GM18907 (cell line): ENCODE data around the gene TRAPPC2L.

Experiments used
- ATAC-seq: cut with Tn5 transposase; IDR thresholded peaks from one replicate; pipeline ENCODE4 v1.9.1; 2021; ENCODE audit warnings: mild to moderate bottlenecking, moderate library complexity; ENCODE audit not compliant: unreplicated experiment

TRAPPC2L gene

DNA sequence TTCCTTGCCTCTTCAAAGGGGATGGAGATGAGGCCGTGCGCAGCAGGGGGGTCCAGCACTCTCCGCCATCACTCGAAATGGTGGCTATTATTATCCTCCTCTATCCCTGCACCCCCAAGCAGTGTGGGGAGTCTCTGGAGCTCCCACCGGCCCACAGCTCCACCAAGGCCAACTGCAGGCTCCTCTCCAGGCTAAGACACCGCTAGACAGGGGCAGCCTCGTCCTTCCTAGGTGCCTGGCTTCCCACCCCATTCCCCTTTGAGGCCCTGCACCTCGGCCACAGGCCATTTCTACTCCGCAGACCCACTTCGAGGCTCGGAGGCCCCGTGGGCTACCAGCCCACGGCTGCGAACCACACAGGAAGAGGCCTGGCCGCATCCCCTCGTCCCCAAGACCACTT lies 49.1 kb downstream of the TRAPPC2L start:
- no peak for ATAC-seq

DNA sequence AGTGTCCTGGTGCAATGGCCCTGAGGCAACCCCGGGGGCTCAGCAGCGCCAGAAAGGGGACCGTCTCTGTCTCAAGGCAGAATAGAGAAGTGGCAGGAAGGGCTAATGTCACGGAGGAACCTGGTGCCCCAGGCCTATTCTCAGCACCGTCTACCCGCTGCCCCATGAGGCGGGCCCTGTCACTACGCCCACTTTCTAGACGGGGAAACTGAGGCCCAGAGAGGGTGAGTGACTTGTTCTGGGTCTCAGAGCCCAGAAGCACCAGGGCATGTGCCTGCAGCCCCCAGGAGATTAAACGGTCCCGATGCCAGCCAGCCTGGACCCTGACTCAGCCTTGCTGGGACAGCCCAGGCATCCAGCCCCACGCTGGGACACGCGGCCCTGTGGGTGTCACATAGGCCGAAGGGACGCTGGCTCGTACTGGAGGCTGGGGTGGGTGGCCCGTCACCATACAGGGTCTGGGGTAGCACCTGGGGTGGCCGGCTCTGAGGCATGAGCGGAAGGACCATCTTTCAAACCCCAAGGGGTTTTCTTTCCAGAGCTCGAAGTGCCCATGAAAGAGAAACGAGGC lies 49.7 kb downstream of the TRAPPC2L start:
- no peak for ATAC-seq

DNA sequence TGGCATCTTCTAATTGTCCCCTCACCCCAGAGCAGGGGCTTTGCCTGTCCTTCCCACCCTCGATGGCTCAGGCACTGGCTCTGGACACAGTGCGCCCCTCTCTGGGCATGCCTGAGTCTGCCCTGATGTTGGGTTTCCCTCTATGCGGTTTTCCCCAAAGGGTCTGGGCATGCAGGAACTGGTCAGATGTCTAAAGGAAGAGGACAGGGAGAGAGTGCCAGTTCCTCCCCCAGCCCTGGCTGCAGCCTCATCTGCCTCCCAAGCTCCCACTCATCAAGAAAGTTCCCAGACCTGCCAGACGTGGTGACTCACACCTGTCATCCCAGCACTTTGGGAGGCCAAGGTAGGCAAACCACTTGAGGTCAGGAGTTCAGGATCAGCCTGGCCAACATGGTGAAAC lies 50.8 kb downstream of the TRAPPC2L start:
- ATAC-seq = no peak

DNA sequence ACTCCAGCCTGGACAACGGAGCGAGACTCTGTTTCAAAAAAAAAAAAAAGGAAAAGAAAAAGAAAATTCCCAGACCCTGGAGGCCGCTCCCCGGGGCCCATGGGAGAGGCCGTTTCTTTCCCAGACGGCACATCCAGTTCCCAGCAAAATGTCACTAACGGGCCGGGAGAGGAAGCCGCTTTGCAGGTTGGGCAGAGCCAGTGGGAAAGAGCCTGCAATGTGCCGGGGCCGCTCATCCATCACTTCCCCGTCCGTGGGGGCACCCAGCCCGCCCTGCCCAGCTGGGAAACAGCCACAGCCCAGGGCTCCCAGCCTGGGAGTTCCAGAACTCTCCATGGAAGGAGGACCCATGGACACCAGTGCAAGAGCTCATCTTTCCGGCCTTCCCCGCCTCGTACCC lies 51.4 kb downstream of the TRAPPC2L start:
- no peak for ATAC-seq

DNA sequence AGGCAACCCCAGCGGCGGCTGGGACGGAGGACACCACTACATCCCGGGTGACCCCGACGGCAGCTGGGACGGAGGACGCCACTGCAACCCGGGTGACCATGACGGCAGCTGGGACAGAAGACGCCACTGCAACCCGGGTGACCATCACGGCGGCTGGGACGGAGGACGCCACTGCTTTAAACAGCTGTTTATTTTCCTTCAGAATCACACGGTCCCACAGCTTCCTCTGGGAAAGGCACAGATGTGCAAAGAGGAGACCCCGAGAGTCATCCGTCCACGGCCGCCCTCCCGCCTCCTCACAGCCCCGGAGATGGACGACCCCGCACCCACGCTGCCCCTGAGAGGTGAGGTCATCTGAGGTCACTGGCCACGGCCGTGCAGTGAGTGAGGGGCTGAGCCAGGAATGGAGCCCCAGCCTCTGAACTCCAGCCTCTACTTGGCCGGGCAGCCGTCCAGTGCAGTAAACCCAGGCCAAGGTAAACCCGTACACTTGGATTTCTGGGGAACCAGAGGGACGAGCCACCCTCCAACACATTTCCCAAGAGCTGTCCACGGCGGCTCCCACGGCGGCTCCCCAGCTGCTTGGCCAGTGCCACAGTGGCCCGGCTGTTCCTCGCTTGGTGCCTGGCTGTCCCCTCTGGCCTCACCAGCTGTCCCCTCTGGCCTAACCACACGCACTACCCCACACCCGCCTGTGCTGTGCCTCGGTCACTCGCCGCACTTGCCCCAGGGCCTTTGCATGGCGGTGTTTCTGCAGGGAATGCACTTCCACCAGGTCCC lies 52.7 kb downstream of the TRAPPC2L start:
- no peak for ATAC-seq

DNA sequence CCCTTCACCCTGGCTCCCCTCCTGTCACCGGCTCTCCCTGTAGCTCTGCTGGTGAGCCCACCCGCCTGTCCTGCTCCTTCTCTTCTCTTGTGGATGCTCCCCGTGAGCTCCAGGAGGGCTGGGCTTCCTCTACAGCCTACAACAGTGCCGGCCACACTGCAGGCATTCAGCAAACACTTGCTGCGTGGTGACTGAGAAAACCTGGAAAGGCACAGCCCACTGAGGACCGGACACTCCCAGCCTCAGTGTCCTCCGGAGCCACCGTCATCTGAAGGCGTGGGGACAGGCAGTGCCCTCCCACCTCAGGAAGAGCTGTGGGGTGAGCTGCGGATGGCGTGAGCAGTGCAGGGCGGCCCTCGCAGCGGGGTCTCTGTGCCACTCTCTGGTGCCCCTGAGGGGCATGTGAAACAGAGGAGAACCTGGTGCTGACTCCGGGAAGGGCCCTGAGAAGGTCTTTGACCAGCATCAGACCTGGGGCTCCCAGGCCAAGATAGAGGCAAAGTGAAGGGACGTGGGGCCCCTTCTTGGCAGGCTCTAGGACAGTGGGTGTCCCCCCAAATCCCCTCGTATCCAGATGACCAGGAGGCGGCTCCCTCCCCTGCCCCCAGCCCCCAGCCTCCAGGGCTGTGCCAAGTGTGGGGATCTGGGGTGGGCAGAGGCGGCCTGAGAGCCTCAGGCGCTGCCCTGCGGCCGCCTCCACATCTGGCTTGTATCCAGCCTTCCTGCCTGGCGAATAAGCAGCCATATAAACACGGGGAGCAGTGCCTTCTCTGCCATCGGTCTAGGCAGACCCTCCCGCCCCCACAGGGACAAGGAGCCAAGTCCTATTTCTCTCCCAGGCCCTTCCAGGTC lies 53.6 kb downstream of the TRAPPC2L start:
- ATAC-seq = no peak

DNA sequence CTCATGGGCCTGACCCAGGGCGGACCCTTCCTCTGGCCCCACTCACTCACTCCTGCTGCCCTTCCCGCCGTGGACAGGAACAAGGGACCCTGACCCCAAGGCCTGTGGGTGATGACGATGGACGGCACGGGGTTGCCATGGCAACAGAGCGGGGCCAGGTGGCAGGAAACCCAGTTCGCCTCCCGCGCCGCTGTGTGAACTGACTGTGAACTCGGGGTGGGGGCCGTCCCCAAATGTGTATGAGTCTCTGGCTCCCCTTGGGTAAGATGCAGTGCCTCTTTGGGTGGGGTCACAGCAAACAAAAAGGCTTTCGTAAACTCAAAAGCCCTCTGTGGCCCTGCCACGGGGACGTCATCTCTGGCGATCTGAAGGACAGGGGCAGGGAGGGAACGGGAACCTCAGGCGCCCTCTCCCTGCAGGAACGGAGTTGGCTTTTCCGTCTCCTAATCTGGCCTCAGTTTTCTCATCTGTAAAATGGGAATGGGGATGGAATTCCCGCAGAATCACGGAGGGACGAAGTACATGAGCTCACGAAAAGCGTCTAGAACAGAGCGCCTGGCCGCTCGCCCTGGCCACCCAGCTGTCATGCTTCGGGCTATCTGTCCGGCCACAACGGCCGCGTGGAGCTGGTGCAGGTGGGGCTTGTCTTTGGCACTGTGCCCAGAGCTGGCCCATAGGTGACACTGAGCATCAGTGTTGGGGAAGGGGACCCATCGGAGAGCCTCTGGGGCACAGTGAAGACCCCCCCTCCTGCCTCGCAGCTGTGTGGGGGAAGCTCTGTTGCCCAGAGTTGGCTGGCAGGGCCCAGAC lies 54.4 kb downstream of the TRAPPC2L start:
- no peak for ATAC-seq

DNA sequence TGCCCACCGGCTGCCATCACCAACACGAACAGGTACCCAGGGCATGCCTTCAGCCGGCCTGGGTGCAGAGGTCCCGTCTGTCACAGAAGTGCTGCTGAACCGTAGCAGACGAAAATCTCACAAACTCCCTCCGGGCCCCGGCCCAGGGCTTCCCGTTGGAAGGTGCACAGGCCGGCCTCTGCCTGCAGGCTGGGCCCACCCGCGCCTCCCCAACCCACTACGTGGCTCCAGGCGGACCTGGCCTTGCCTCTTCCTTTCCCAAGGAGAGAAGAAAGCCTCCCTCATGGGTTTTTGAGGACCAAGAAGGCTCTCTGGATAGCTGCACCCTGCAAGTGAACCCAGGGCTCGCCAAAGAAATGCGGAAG lies 55.0 kb downstream of the TRAPPC2L start:
- no peak for ATAC-seq
